ENCODE measurements around the gene ADAM8.
"Not testable (repeated sequence)": the region's sequence is repeated elsewhere in the genome, so short reads cannot be mapped to it uniquely, and the experiment has no call there.

Gene ADAM8

GRCh38 chr10:133276435-133277201 lies at the start of gene ADAM8:
ADAM8 (minus strand) TSS chr10:133276868; CDS start chr10:133276817, 51 bp downstream.
- no peak for DNase-seq

- no peak for DNase-seq
Measured at GRCh38 chr10:133326223-133326551, 49.5 kb upstream of the ADAM8 start.

GRCh38 chr10:133325440-133326222 lies 49.0 kb upstream of the ADAM8 start:
- DNase-seq, result no peak

GRCh38 chr10:133324857-133325260 lies 48.2 kb upstream of the ADAM8 start:
- no peak for DNase-seq

GRCh38 chr10:133324198-133324792 lies 47.6 kb upstream of the ADAM8 start:
- DNase-seq, result no peak

- not testable (repeated sequence) for DNase-seq
Measured at GRCh38 chr10:133322064-133322709, 45.5 kb upstream of the ADAM8 start.

GRCh38 chr10:133320852-133321422 lies 44.3 kb upstream of the ADAM8 start:
- not testable (repeated sequence) for DNase-seq

GRCh38 chr10:133318494-133319127 lies 41.9 kb upstream of the ADAM8 start:
- no peak for DNase-seq

GRCh38 chr10:133316732-133317131 lies 40.1 kb upstream of the ADAM8 start:
- DNase-seq, result no peak

GRCh38 chr10:133316266-133316665 lies 39.6 kb upstream of the ADAM8 start:
- DNase-seq, result no peak

- no peak for DNase-seq
Measured at GRCh38 chr10:133315847-133316246, 39.2 kb upstream of the ADAM8 start.

GRCh38 chr10:133314911-133315310 lies 38.2 kb upstream of the ADAM8 start:
- no peak for DNase-seq

GRCh38 chr10:133313192-133313591 lies 36.5 kb upstream of the ADAM8 start:
- no peak for DNase-seq

- DNase-seq, result no peak
Measured at GRCh38 chr10:133312769-133313145, 36.1 kb upstream of the ADAM8 start.

GRCh38 chr10:133312016-133312768 lies 35.5 kb upstream of the ADAM8 start:
- DNase-seq, result no peak

- DNase-seq, result no peak
Measured at GRCh38 chr10:133311570-133311969, 34.9 kb upstream of the ADAM8 start.

- no peak for DNase-seq
Measured at GRCh38 chr10:133310789-133311188, 34.1 kb upstream of the ADAM8 start.

- no peak for DNase-seq
Measured at GRCh38 chr10:133310399-133310755, 33.7 kb upstream of the ADAM8 start.

GRCh38 chr10:133309720-133310398 lies 33.2 kb upstream of the ADAM8 start:
- DNase-seq, result no peak

- peak; percentile 25 for DNase-seq
Measured at GRCh38 chr10:133309100-133309719, 32.5 kb upstream of the ADAM8 start.
